Measurements from ENCODE around the gene RBP5.
"Not testable (repeated sequence)": the region's sequence is repeated elsewhere in the genome, so short reads cannot be mapped to it uniquely, and the experiment has no call there.

The RBP5 gene

GRCh38 chr12:7121324-7121723 lies 7.4 kb downstream of the RBP5 start:
- no peak for FAIRE-seq

GRCh38 chr12:7120166-7120565 lies 8.5 kb downstream of the RBP5 start:
- FAIRE-seq, result no peak

GRCh38 chr12:7118881-7119280 lies 9.8 kb downstream of the RBP5 start:
- no peak for FAIRE-seq

GRCh38 chr12:7117670-7118069 lies 11.0 kb downstream of the RBP5 start:
- FAIRE-seq, result no peak

- no peak for FAIRE-seq
Observed at GRCh38 chr12:7116916-7117315, 11.8 kb downstream of the RBP5 start.

- no peak for FAIRE-seq
Observed at GRCh38 chr12:7116196-7116595, 12.5 kb downstream of the RBP5 start.

- FAIRE-seq, result no peak
Observed at GRCh38 chr12:7114851-7115250, 13.8 kb downstream of the RBP5 start.

GRCh38 chr12:7114008-7114407 lies 14.7 kb downstream of the RBP5 start:
- no peak for FAIRE-seq

GRCh38 chr12:7113389-7113871 lies 15.3 kb downstream of the RBP5 start:
- FAIRE-seq, result peak; percentile 69

GRCh38 chr12:7112041-7112440 lies 16.6 kb downstream of the RBP5 start:
- no peak for FAIRE-seq

- FAIRE-seq, result no peak
Observed at GRCh38 chr12:7110661-7111060, 18.0 kb downstream of the RBP5 start.

- no peak for FAIRE-seq
Observed at GRCh38 chr12:7109572-7109920, 19.1 kb downstream of the RBP5 start.

GRCh38 chr12:7108796-7109571 lies 19.7 kb downstream of the RBP5 start, which contains the start of gene C1RL:
C1RL (minus strand) TSS chr12:7109214; CDS start chr12:7109180, 34 bp downstream.
- FAIRE-seq, result peak; percentile 53

GRCh38 chr12:7108003-7108795 lies 20.5 kb downstream of the RBP5 start:
- no peak for FAIRE-seq

- no peak for FAIRE-seq
Observed at GRCh38 chr12:7107636-7108002, 21.1 kb downstream of the RBP5 start.

- FAIRE-seq, result not testable (repeated sequence)
Observed at GRCh38 chr12:7107181-7107580, 21.5 kb downstream of the RBP5 start.

- no peak for FAIRE-seq
Observed at GRCh38 chr12:7106082-7106481, 22.6 kb downstream of the RBP5 start.

GRCh38 chr12:7103837-7104584 lies 24.7 kb downstream of the RBP5 start:
- FAIRE-seq, result no peak

- no peak for FAIRE-seq
Observed at GRCh38 chr12:7102582-7102981, 26.1 kb downstream of the RBP5 start.

- no peak for FAIRE-seq
Observed at GRCh38 chr12:7101694-7102131, 27.0 kb downstream of the RBP5 start.

- FAIRE-seq, result no peak
Observed at GRCh38 chr12:7101047-7101693, 27.5 kb downstream of the RBP5 start.

GRCh38 chr12:7100239-7100638 lies 28.4 kb downstream of the RBP5 start:
- no peak for FAIRE-seq

Measured in G401.6 (cell line).